GM19468 (cell line): ENCODE data around the gene PSMA2.
A peak's percentile ranks its signal among the peaks of the same experiment; 100 is the strongest.
"Not testable (repeated sequence)": the region's sequence is repeated elsewhere in the genome, so short reads cannot be mapped to it uniquely, and the experiment has no call there.

Experiments
- ATAC-seq: cut with Tn5 transposase; IDR thresholded peaks from one replicate; pipeline ENCODE4 v1.9.1; 2021; ENCODE audit warnings: mild to moderate bottlenecking, moderate library complexity, moderate number of reproducible peaks; ENCODE audit not compliant: unreplicated experiment; ENCODE audit errors: extremely low read depth

Gene PSMA2

DNA sequence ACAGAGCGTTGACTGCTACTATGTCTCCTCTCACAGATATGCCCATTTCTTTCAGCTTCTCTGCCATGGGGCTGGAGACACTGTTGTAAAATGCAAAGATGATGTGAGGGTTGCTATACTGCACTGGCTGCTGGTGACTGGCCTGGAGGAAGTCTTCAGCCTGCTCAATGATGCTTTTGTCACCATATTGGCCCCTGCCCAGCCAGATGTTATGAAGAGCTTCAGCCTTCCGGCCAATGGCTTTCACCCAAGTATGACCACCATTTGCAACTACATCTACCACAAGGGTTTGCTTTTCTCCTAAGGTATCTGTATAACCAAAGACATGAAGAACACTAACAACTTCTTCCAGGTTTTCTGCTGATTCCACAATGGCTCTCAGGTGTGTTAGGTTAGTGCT lies 21.7 kb downstream of the PSMA2 start:
- no peak for ATAC-seq

GRCh38 chr7:42907316-42907715 lies 24.7 kb downstream of the PSMA2 start:
- ATAC-seq, result no peak

DNA sequence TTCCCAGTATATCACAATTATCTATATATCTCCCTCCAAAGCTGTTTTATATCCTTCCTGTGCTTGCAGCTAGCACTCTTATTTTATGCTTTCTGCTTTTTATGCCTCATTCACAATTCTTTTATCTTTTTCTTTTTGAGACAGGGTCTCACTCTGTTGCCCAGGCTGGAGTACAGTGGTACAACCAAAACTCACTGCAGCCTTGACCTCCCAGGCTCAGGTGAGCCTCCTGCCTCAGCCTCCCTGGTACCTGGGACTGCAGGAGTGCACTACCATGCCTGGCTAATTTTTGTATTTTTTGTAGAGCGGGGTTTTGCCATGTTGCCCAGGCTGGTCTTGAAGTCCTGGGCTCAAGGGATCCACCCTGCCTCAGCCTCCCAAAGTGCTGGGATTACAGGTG lies 25.8 kb downstream of the PSMA2 start:
- no peak for ATAC-seq

GRCh38 chr7:42902331-42902730 lies 29.6 kb downstream of the PSMA2 start:
- ATAC-seq, result no peak

DNA sequence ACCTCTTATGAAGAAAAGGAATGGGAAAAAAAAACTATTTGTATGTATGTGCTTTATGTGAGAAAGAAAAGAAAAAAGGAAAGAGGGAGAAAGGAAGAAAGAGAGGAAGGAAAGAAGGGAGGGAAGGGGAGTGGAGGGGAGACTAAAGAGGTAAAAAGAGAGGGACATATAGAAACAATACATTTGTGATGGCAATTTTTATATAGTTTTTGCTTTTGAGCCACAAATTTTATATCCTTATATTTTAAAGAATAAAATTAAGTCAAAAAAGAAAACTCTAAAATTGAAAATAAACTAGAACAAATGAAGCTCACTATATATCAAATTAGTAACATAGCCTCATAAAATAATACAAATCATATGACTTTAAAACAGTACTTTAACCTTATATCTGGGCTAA lies 31.1 kb downstream of the PSMA2 start:
- ATAC-seq, result no peak

GRCh38 chr7:42893346-42894240 lies 38.4 kb downstream of the PSMA2 start:
- ATAC-seq, result no peak

- no peak for ATAC-seq
Measured at GRCh38 chr7:42886893-42887505, 45.0 kb downstream of the PSMA2 start.

DNA sequence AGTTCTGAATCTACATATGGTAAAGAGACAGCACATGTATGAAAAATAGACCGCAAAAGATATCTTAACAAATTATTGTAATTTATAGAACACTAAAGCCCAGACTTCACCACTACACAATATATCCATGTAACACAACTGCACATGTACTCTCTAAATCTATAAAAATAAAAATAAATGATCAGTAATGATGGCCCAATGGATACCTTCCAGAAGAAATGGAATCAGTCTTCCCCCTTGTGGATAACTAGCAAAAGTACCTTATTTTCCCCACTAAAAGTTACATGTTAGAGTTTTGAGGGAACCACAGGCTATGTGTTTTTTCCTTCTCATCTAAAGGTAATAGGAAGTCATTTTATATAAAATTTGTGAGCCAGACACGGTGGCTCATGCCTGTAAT lies 45.8 kb downstream of the PSMA2 start:
- no peak for ATAC-seq

DNA sequence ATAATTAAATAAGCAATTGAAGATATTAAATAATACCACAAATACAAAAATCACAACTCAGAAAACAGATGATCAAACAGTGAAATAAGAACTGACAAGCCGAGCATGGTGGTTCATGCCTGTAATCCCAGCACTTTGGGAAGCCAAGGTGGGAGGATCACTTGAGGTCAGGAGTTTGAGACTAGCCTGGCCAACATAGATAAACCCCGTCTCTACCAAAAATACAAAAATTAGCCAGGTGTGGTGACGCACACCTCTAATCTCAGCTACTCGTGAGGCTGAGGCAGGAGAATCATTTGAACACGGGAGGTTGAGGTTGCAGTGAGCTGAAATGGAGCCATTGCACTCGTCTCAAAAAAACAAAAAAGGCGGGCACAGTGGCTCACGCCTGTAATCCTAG lies 46.8 kb downstream of the PSMA2 start:
- ATAC-seq, result not testable (repeated sequence)

DNA sequence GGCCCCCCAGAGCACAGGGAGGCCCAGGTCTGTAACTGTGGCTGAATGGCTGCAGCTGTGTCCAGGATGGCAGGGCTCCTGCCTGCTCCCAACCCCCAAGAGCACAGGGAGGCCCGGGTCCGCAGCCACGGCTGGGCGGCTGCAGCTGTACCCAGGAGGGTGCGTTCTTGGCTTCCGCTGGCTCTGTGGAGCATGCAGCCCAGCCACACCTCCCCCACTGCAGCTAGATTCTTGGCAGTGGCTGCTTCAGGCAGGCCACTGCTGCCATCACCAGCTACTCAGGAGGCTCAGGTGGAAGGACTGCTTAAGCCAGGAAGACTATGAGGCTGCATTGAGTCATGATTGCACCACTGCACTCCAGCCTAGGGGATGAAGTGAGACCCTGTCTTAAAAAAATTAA lies 48.0 kb downstream of the PSMA2 start:
- peak; percentile 53 for ATAC-seq

- ATAC-seq, result no peak
Measured at GRCh38 chr7:42880392-42880791, 51.6 kb downstream of the PSMA2 start.

DNA sequence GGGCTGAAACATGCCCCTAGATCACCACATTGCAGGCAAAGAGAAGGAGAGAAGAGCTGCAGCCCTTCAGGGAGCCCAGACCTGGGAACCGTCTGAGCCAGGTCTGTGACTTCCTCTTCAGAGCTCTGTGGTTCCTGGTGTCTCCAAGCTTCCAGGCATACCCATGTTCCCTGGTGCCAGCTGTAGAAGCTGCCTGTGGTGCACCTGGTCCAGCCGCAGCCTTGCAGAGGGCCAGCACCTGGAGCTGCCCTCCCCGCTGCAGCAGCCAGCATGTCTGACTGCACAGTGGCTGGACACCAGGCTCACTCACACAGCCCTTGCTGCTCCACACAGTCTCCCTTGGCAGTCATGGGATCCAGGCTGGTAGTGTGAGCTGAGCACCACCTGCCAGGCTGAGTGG lies 53.7 kb downstream of the PSMA2 start:
- ATAC-seq, result no peak

GRCh38 chr7:42877862-42878261 lies 54.1 kb downstream of the PSMA2 start:
- ATAC-seq, result no peak

DNA sequence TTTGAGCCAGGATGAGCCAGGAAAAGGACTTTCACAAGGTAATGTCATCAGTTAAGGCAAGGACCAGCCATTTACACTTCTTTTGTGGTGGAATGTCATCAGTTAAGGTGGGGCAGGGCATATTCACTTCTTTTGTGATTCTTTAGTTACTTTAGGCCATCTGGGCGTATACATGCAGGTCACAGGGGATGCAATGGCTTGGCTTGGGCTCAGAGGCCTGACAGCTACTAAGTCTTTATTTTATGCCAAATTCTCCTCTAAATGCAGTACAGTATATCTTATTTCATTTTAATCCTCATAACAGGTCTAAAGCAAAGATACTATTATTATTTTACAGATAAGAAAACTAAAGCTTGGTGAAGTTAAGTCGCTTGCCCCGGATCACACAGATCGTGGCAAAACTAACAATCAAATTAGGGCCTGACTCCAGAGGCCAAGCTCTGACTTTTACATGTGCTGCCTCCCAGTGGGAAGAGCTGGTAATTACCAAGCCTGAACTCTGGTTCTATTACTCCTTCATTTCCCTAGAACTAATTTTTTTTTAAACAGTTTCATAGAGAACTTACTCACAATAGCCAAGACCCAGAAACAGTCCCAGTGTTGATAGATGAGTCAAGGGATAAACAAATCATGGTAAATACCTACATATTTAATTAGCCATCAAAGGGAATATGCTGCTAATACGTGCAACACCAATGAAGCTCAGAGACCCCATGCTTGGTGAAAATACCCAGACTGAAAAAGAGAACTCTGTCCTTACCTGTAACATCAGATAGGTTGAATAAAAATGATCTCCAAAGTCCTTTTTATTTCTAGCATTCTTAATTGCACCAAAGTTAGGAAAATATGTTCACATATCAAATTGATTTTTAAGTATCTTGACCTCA lies 55.5 kb downstream of the PSMA2 start:
- no peak for ATAC-seq

GRCh38 chr7:42869131-42870020 lies 62.6 kb downstream of the PSMA2 start:
- peak; percentile 64 for ATAC-seq

GRCh38 chr7:42868480-42868879 lies 63.5 kb downstream of the PSMA2 start:
- ATAC-seq, result no peak
